Measurements from ENCODE around the gene SMTN. TPM values are rescaled to one million over a fixed set of nuclear protein-coding genes. Genes with fewer than 3 reads are reported as not detected.

SMTN gene
- total and polyA plus RNA-seq, 8 donors: 51.5 to 607 (median 275) TPM

DNA sequence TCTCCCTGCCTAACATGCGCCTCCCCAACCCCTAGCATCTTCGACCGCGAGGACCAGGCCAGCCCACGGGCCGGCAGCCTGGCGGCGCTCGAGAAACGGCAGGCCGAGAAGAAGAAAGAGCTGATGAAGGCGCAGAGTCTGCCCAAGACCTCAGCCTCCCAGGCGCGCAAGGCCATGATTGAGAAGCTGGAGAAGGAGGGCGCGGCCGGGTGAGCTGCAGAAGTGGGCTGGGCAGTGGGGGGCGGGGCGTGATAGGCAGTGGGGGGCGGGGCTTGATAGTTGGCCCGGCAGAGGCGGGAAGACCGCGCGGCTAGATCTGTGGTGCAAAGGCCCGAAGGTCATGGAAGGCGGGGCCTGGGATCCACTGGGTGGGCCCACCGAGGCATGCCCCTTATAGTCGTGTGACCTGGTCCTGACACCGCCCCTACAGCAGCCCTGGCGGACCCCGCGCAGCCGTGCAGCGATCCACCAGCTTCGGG is 17.6 kb downstream of the SMTN start:
- Histone ChIP-seq H3K4me1 (peaks cover 24 to 95% (median 64%) of the 10 kb centered on the region in 4 donors), H3K36me3 (peaks cover 70 to 93% (median 84%) of the 10 kb centered on the region in 4 donors), H3K4me3 (no peak overlapping the region), H3K27ac (peak overlapping the region in 4 of 5 donors; percentile 92 to 98 (median 96)), H3K27me3 (no peaks in the 10 kb centered on the region), H3K9me3 (no peaks in the 10 kb centered on the region)
- intact Hi-C loops (cut with DNase I; ENCODE audit: low total_unique reads): no loop called here
- WGBS, 5 donors: 58 to 72% (median 68%) methylated on average over 21 to 36 of the region's 36 CpGs
- peak; percentile 54 to 79 for DNase-seq
- TF ChIP-seq, protein P1, sequence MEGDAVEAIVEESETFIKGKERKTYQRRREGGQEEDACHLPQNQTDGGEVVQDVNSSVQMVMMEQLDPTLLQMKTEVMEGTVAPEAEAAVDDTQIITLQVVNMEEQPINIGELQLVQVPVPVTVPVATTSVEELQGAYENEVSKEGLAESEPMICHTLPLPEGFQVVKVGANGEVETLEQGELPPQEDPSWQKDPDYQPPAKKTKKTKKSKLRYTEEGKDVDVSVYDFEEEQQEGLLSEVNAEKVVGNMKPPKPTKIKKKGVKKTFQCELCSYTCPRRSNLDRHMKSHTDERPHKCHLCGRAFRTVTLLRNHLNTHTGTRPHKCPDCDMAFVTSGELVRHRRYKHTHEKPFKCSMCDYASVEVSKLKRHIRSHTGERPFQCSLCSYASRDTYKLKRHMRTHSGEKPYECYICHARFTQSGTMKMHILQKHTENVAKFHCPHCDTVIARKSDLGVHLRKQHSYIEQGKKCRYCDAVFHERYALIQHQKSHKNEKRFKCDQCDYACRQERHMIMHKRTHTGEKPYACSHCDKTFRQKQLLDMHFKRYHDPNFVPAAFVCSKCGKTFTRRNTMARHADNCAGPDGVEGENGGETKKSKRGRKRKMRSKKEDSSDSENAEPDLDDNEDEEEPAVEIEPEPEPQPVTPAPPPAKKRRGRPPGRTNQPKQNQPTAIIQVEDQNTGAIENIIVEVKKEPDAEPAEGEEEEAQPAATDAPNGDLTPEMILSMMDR (IDR thresholded peaks at IDR 0.05): no peak
- no peak for TF ChIP-seq POLR2A (IDR thresholded peaks at IDR 0.05)

DNA sequence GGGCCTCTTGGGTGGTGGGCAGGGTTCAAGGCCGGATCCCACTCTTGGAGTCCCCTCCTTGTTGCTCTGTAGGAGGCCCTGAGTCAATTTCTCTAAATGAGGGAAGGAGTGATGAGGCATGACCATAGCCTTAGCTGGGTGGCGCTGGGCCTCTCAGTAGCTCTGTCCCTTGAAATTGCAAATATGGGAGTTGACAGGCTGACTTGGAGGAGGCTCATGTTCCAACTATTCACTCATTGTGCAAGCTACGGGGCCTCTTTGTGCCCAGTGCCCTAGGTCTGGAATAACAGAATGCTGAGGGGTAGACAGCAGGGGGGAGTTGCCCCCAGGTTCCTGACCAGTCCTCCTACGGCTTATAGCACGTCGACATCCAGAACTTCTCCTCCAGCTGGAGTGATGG is 18.3 kb downstream of the SMTN start:
- no peak for TF ChIP-seq EP300 (IDR thresholded peaks at IDR 0.05)
- TF ChIP-seq POLR2A (IDR thresholded peaks at IDR 0.05): no peak
- no peak for TF ChIP-seq POLR2AphosphoS5 (IDR thresholded peaks at IDR 0.05)
- TF ChIP-seq, protein P1 (IDR thresholded peaks at IDR 0.05): no peak
- intact Hi-C loops (cut with DNase I; ENCODE audit: low total_unique reads): no loop called here
- peak overlapping the region in 4 of 5 donors; percentile 92 to 98 (median 96) for H3K27ac ChIP-seq
- peak in 1 of 2 donors; percentile 5 for DNase-seq
- H3K9me3 ChIP-seq: no peaks in the 10 kb centered on the region
- no peak overlapping the region for H3K4me3 ChIP-seq
- peaks cover 68 to 93% (median 83%) of the 10 kb centered on the region in 4 donors for H3K36me3 ChIP-seq
- peaks cover 31 to 96% (median 65%) of the 10 kb centered on the region in 4 donors for H3K4me1 ChIP-seq
- WGBS, 5 donors: 84 to 97% (median 93%) methylated on average over 6 of the region's 6 CpGs
- no peaks in the 10 kb centered on the region for H3K27me3 ChIP-seq

DNA sequence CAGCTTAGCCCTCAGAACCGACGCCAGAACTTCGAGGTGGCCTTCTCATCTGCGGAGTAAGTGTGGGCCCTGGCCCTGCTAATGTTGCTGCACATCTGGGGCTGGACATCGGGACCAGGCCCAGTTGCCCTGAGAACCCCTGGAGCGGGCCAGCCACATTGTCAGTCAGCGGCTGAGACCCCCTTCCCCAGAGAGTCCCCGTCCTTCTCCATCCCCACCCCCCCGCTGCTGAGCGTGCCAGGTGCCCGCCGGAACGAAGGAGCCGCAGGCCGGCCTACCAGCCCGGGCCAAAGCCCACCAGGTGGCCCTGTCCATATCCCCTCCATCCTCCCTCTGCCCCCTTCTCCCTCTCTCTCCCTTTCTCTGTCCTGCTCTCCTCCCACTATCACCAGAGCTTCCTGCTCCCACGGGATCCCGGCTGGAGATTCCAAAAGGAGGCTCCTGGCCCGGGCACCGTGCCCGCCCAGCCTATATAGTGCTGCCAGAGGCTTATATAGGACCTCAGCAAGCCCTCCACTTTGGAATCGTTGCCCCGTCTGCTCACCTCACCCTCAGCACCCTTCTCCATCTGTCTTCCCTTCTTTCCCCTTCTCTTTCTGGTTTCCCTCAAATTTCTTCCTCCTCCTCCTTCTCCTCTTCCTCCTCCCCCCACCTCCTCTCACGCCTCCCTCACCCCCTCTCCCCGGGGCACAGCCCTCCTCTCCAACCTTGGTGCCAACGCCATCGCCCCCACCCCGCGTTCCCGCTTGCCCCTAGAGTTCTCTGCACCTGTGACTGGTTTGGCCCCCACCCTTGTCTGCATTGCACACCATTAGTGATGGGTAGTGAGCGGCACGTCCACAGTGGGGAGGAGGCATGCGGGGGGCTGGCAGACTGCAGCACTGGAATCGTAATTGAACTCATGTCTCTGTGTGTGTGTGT is 19.0 kb downstream of the SMTN start:
- TF ChIP-seq POLR2A (IDR thresholded peaks at IDR 0.05): no peak
- TF ChIP-seq POLR2AphosphoS5 (IDR thresholded peaks at IDR 0.05): no peak
- TF ChIP-seq EP300 (IDR thresholded peaks at IDR 0.05): no peak
- TF ChIP-seq, protein P1 (IDR thresholded peaks at IDR 0.05): no peak
- Histone ChIP-seq H3K36me3 (peaks cover 71 to 93% (median 83%) of the 10 kb centered on the region in 4 donors), H3K9me3 (no peaks in the 10 kb centered on the region), H3K4me3 (no peak overlapping the region), H3K4me1 (peaks cover 35 to 96% (median 69%) of the 10 kb centered on the region in 4 donors), H3K27ac (peak overlapping the region in 4 of 5 donors; percentile 92 to 98 (median 96)), H3K27me3 (no peaks in the 10 kb centered on the region)
- peak in 1 of 2 donors; percentile 11 for DNase-seq
- 89 to 95% (median 93%) methylated on average over 33 to 34 of the region's 34 CpGs for WGBS, 5 donors
- intact Hi-C loops (cut with DNase I; ENCODE audit: low total_unique reads): no loop called here

DNA sequence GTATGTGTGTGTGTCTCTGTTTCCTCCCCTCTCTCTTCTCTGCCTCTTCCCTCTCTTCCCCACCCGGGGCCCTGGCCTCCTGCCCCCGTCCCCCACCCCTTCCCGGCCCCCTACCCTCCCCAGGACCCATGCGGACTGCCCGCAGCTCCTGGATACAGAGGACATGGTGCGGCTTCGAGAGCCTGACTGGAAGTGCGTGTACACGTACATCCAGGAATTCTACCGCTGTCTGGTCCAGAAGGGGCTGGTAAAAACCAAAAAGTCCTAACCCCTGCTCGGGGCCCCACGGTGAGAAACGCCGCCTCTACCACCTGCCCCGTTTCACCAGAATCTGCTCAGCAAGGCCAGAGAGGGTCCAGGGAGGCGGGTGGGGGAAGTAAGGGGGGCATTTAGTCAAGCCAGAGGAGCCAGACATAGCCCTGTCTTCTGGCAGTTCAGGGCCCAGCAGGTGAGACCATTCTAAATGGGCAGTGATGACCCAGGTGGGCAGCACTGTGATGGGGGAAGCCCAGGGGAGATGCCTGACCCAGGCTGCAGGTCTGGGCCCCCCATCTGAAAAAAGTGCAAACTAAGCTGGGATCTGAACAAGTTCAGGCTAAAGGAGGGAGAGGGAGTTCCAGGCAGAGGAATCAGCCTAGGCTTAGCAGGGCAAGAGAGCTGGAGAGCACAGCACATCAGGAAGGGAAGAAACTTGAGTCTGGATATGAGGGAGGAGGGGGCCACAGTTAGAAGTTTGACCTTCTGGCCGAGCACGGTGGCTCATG is 19.8 kb downstream of the SMTN start:
- Histone ChIP-seq H3K27me3 (no peaks in the 10 kb centered on the region), H3K4me3 (no peak overlapping the region), H3K27ac (peak overlapping the region in 4 of 5 donors; percentile 92 to 98 (median 96)), H3K9me3 (no peaks in the 10 kb centered on the region), H3K4me1 (peaks cover 42 to 96% (median 69%) of the 10 kb centered on the region in 4 donors), H3K36me3 (peaks cover 63 to 90% (median 80%) of the 10 kb centered on the region in 4 donors)
- DNase-seq: no peak
- intact Hi-C loops (cut with DNase I; ENCODE audit: low total_unique reads): no loop called here
- 94 to 96% (median 95%) methylated on average over 13 to 18 of the region's 18 CpGs for WGBS, 5 donors
- no peak for TF ChIP-seq POLR2AphosphoS5 (IDR thresholded peaks at IDR 0.05)
- TF ChIP-seq POLR2A (IDR thresholded peaks at IDR 0.05): no peak
- no peak for TF ChIP-seq EP300 (IDR thresholded peaks at IDR 0.05)
- TF ChIP-seq, protein P1 (IDR thresholded peaks at IDR 0.05): no peak
